Left ventricle myocardium inferior (tissue), 1 donor: ENCODE measurements around the gene GPR34. TPM values are rescaled to one million over a fixed set of nuclear protein-coding genes. Genes with fewer than 3 reads are reported as not detected.

ENCODE experiments used
- DNase-seq: peaks from one replicate; pipeline ENCODE4 v3.0.0-alpha.2; 2020
- H3K27ac ChIP-seq: fragments of 200-600 bp; replicated peaks from 2 replicates; pipeline ENCODE4 v1.8.0; 2021
- H3K27me3 ChIP-seq: fragments of 200-600 bp; 2 replicates; pipeline ENCODE4 v1.8.0; 2021; ENCODE audit warnings: low read depth
- H3K36me3 ChIP-seq: fragments of 200-600 bp; 2 replicates; pipeline ENCODE4 v1.8.0; 2021
- H3K4me1 ChIP-seq: fragments of 200-600 bp; 2 replicates; pipeline ENCODE4 v1.8.0; 2021
- H3K4me3 ChIP-seq: fragments of 200-600 bp; 2 replicates; pipeline ENCODE4 v1.8.0; 2021; ENCODE audit warnings: mild to moderate bottlenecking, moderate library complexity
- H3K9me3 ChIP-seq: fragments of 200-600 bp; replicated peaks from 2 replicates; pipeline ENCODE4 v1.8.0; 2021
- CTCF ChIP-seq: fragments of 200-600 bp; IDR thresholded peaks from 2 replicates; pipeline ENCODE4 v1.8.0; 2021; ENCODE audit warnings: antibody characterized with exemption, mild to moderate bottlenecking, borderline replicate concordance
- intact Hi-C: fragments of 100-400 bp; cut with micrococcal nuclease; formaldehyde crosslinking; loops from one replicate; pipeline ENCODE4 v1.11.0; 2022
- total RNA-seq: library from RNA; stranded (reverse); fragmentation: NEBNext Ultra II Directional; extraction: Animal tissue kit (Norgen Biotek cat#: 25700); gene quantifications from one replicate; pipeline ENCODE4 v1.2.1, GENCODE V29; 2021
- donor health status: DM: no; HTN: yes; CAD: no; lungs with severe emphysema.

GPR34 gene
- total RNA-seq, 1 donor from 2014 or later, result 6.2 TPM

GRCh38 chrX:41732260-41732659 lies 43.5 kb downstream of the GPR34 start:
- DNase-seq, result no peak
- no peak overlapping the region for H3K27ac ChIP-seq
- no peak for TF ChIP-seq CTCF
- peaks cover 7% of the 10 kb centered on the region for H3K4me1 ChIP-seq
- no peaks in the 10 kb centered on the region for H3K27me3 ChIP-seq
- no peaks in the 10 kb centered on the region for H3K36me3 ChIP-seq
- H3K4me3 ChIP-seq, result no peak overlapping the region
- no peaks in the 10 kb centered on the region for H3K9me3 ChIP-seq
- intact Hi-C loops, result no loop called here

GRCh38 chrX:41733939-41734338 lies 45.2 kb downstream of the GPR34 start:
- intact Hi-C loops, result no loop called here
- Histone ChIP-seq H3K9me3 (no peaks in the 10 kb centered on the region), H3K27me3 (no peaks in the 10 kb centered on the region), H3K4me1 (peaks cover 7% of the 10 kb centered on the region), H3K27ac (no peak overlapping the region), H3K36me3 (no peaks in the 10 kb centered on the region), H3K4me3 (no peak overlapping the region)
- DNase-seq, result no peak
- no peak for TF ChIP-seq CTCF

GRCh38 chrX:41734530-41734929 lies 45.8 kb downstream of the GPR34 start:
- Histone ChIP-seq H3K36me3 (no peaks in the 10 kb centered on the region), H3K27me3 (no peaks in the 10 kb centered on the region), H3K4me1 (peaks cover 7% of the 10 kb centered on the region), H3K9me3 (no peaks in the 10 kb centered on the region), H3K4me3 (no peak overlapping the region), H3K27ac (no peak overlapping the region)
- DNase-seq, result no peak
- intact Hi-C loops, result no loop called here
- peak; percentile 54 for TF ChIP-seq CTCF

GRCh38 chrX:41737065-41737464 lies 48.3 kb downstream of the GPR34 start:
- Histone ChIP-seq H3K36me3 (no peaks in the 10 kb centered on the region), H3K4me1 (peaks cover 15% of the 10 kb centered on the region), H3K4me3 (no peak overlapping the region), H3K27ac (no peak overlapping the region), H3K27me3 (no peaks in the 10 kb centered on the region), H3K9me3 (no peaks in the 10 kb centered on the region)
- intact Hi-C loops, result no loop called here
- TF ChIP-seq CTCF, result no peak
- no peak for DNase-seq

- DNase-seq, result no peak
- H3K4me1 ChIP-seq, result peaks cover 8% of the 10 kb centered on the region
- H3K27me3 ChIP-seq, result no peaks in the 10 kb centered on the region
- intact Hi-C loops, result no loop called here
- no peak overlapping the region for H3K27ac ChIP-seq
- H3K9me3 ChIP-seq, result no peaks in the 10 kb centered on the region
- TF ChIP-seq CTCF, result no peak
- no peak overlapping the region for H3K4me3 ChIP-seq
- H3K36me3 ChIP-seq, result no peaks in the 10 kb centered on the region
Measured at GRCh38 chrX:41739871-41740270, 51.1 kb downstream of the GPR34 start.

Other genes starting within 250 kb of the GPR34 start
- not detected for gene NYX, start 241.6 kb upstream of the GPR34 start, total RNA-seq
- 0.19 TPM for gene GPR82, start 35.2 kb downstream of the GPR34 start, total RNA-seq
- gene CASK, start 234.6 kb downstream of the GPR34 start, total RNA-seq, result 13.4 TPM